Adrenal gland (tissue), 12 donors: ENCODE measurements around the gene CD36. TPM values are rescaled to one million over a fixed set of nuclear protein-coding genes. Genes with fewer than 3 reads are reported as not detected.

Experiments used
- DNase-seq, 7 donors: peaks; one replicate each; pipeline ENCODE4 v3.0.0-alpha.2; 2019 to 2020
- H3K27ac ChIP-seq, 5 donors: fragments of 200-600 bp; sonication (generic) in 4 of 5; 1 replicate in 3 of 5; 2 replicates in 2 of 5; pipeline versions ENCODE4 v1.5.1 to v1.8.0; 2016 to 2020; ENCODE audit warnings: mild to moderate bottlenecking in 1 of 5
- H3K27me3 ChIP-seq: fragments of 200-600 bp; 2 replicates; pipeline ENCODE4 v1.8.0; 2021
- H3K36me3 ChIP-seq, 2 donors: fragments of 200-600 bp; replicated peaks in 1 of 2; 1 replicate in 1 of 2; 2 replicates in 1 of 2; pipeline versions ENCODE4 v1.5.1 to v1.8.0; 2018 to 2022
- H3K4me1 ChIP-seq, 2 donors: fragments of 200-600 bp; replicated peaks in 1 of 2; 1 replicate in 1 of 2; 2 replicates in 1 of 2; pipeline versions ENCODE4 v1.5.1 to v1.8.0; 2018 to 2021
- H3K4me3 ChIP-seq, 4 donors: fragments of 200-600 bp; sonication (generic) in 3 of 4; one replicate each; pipeline ENCODE4 v1.5.1; 2016 to 2018
- H3K9me3 ChIP-seq, 3 donors: fragments of 200-600 bp; sonication (generic) in 1 of 3; replicated peaks in 1 of 3; 1 replicate in 2 of 3; 2 replicates in 1 of 3; pipeline versions ENCODE4 v1.5.1 to v1.8.0; 2016 to 2021
- CTCF ChIP-seq, 6 experiments: fragments of 450-650 bp in 4 of 6; fragments of 200-600 bp in 2 of 6; sonication (generic) in 1 of 6; IDR thresholded peaks; 1 replicate in 5 of 6; 2 replicates in 1 of 6; pipeline versions ENCODE4 v1.5.1 to v1.8.0; 2016 to 2021; ENCODE audit warnings: antibody characterized with exemption in 6 of 6, mild to moderate bottlenecking in 2 of 6, moderate library complexity in 1 of 6
- POLR2A ChIP-seq, 2 donors: fragments of 450-650 bp; IDR thresholded peaks; one replicate each; pipeline ENCODE4 v1.6.1; 2017; ENCODE audit warnings: antibody characterized with exemption in 2 of 2, mild to moderate bottlenecking in 2 of 2, moderate library complexity in 1 of 2
- WGBS, 4 donors: extraction: QIAGEN DNeasy Blood & Tissue Kit in 2 of 4; methylation state at CpG; one replicate each; pipeline versions ENCODE4 v1.1.5 to v1.1.7; 2013 to 2017; 5-methylcytosine and 5-hydroxymethylcytosine counted together
- intact Hi-C, 2 donors: fragments of 100-400 bp; cut with DNase I; formaldehyde crosslinking; loops; one replicate each; pipeline versions ENCODE4 v1.14.1 to v1.15.0; 2022 to 2023
- polyA plus RNA-seq, 3 donors: library from polyadenylated mRNA; stranded (reverse); fragments of 200-250 nt in 2 of 3; fragments of 350-450 nt in 1 of 3; fragmentation: Illumina TruSeq in 1 of 3; extraction: RNeasy Lipid Tissue Mini Kit (QIAGEN cat#74804) in 1 of 3; gene quantifications; one replicate each; pipeline ENCODE4 v1.2.3, GENCODE V29; 2013 to 2014
- total RNA-seq, 9 donors: library from RNA; depleted of rRNA in 4 of 9; stranded (reverse); fragments of >200 nt in 4 of 9; fragments of 120-200 nt in 1 of 9; fragmentation: NEBNext Ultra II Directional in 1 of 9; extraction: Animal tissue kit (Norgen Biotek cat#: 25700) in 1 of 9; gene quantifications; one replicate each; pipeline versions ENCODE4 v1.1.0 to v1.2.4, GENCODE V29; 2013 to 2023
- donor health status: healthy with polysubstance abuse.
- donor health status: Bipolar disorder and iron deficiency.
- donor health status: DM: yes; HTN: yes; CAD: no.
- donor health status: DM: no; HTN: no; CAD: no.
- donor health status: DM: no; HTN: no; CAD: no.
- donor health status: DM: yes; HTN: yes; CAD: no.

CD36 gene
- total and polyA plus RNA-seq, 12 donors, result 7.2 to 224 (median 32.2) TPM

DNA sequence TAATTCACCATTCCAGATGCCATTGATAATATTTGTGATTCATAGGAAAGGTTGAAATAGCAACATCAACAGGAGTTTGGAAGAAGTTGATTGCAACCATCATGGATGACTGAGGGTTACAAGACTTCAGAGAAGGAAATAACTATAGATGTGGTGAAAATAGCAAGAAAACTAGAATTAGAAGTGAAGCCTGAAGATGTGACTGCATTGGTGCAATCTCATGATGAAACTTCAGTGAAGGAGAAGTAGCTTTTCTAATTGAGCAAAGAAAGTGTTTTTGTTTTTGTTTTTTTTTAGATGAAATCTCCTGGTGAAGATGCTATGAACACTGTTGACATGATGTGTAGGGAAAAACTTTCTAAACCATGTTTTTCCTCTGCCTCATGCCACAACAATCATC is 18.7 kb upstream of the CD36 start:
- TF ChIP-seq CTCF (IDR thresholded peaks at IDR 0.05), result no peak
- no peak for TF ChIP-seq POLR2A (IDR thresholded peaks at IDR 0.05)
- H3K27me3 ChIP-seq, result no peaks in the 10 kb centered on the region
- no peak overlapping the region for H3K27ac ChIP-seq
- intact Hi-C loops, result no loop called here
- no peaks in the 10 kb centered on the region for H3K36me3 ChIP-seq
- no peaks in the 10 kb centered on the region for H3K9me3 ChIP-seq
- DNase-seq, result no peak
- H3K4me3 ChIP-seq, result no peak overlapping the region
- H3K4me1 ChIP-seq, result peaks cover 8 to 31% of the 10 kb centered on the region in 2 donors

- TF ChIP-seq CTCF (IDR thresholded peaks at IDR 0.05) (no peak), POLR2A (IDR thresholded peaks at IDR 0.05) (no peak)
- WGBS, 4 donors, result 24 to 45% (median 36%) methylated on average over 1 of the region's 1 CpG
- H3K27ac ChIP-seq, result no peak overlapping the region
- H3K9me3 ChIP-seq, result no peaks in the 10 kb centered on the region
- no peak overlapping the region for H3K4me3 ChIP-seq
- no peaks in the 10 kb centered on the region for H3K36me3 ChIP-seq
- DNase-seq, result no peak
- no peaks in the 10 kb centered on the region for H3K27me3 ChIP-seq
- intact Hi-C loops, result no loop called here
- peaks cover 0 to 18% of the 10 kb centered on the region in 2 donors for H3K4me1 ChIP-seq
Observed at GRCh38 chr7:80622541-80622940, 15.9 kb upstream of the CD36 start.

GRCh38 chr7:80623503-80624252 is 14.8 kb upstream of the CD36 start:
- intact Hi-C loops, result no loop called here
- peaks cover 0 to 10% of the 10 kb centered on the region in 2 donors for H3K4me1 ChIP-seq
- H3K27ac ChIP-seq, result no peak overlapping the region
- no peaks in the 10 kb centered on the region for H3K9me3 ChIP-seq
- no peak for TF ChIP-seq CTCF (IDR thresholded peaks at IDR 0.05)
- TF ChIP-seq POLR2A (IDR thresholded peaks at IDR 0.05), result no peak
- no peak for DNase-seq
- no peak overlapping the region for H3K4me3 ChIP-seq
- WGBS, 4 donors, result 72 to 83% (median 73%) methylated on average over 3 of the region's 3 CpGs
- H3K36me3 ChIP-seq, result no peaks in the 10 kb centered on the region
- no peaks in the 10 kb centered on the region for H3K27me3 ChIP-seq

- Histone ChIP-seq H3K4me3 (no peak overlapping the region), H3K27ac (no peak overlapping the region), H3K27me3 (no peaks in the 10 kb centered on the region), H3K4me1 (peaks cover 0 to 10% of the 10 kb centered on the region in 2 donors), H3K9me3 (no peaks in the 10 kb centered on the region), H3K36me3 (no peaks in the 10 kb centered on the region)
- TF ChIP-seq CTCF (IDR thresholded peaks at IDR 0.05) (no peak), POLR2A (IDR thresholded peaks at IDR 0.05) (no peak)
- peak in 2 of 7 donors; percentile 29 to 37 for DNase-seq
- intact Hi-C loops, result no loop called here
- 41 to 68% (median 47%) methylated on average over 1 of the region's 1 CpG for WGBS, 4 donors
Observed at GRCh38 chr7:80624763-80625162, 13.7 kb upstream of the CD36 start.
